GM10266 (cell line): ENCODE measurements around the gene SEZ6.

ENCODE experiments used
- DNase-seq: peaks from one replicate; pipeline ENCODE4 v3.0.0; 2012; ENCODE audit errors: extremely low spot score
- TF ChIP-seq, protein P1 (sequence below): IDR thresholded peaks from 2 replicates; pipeline ENCODE4 v1.5.1; 2012; ENCODE audit warnings: mild to moderate bottlenecking, low read depth; ENCODE audit not compliant: control insufficient read depth, insufficient read depth; ENCODE audit errors: missing control alignments

The SEZ6 gene

DNA sequence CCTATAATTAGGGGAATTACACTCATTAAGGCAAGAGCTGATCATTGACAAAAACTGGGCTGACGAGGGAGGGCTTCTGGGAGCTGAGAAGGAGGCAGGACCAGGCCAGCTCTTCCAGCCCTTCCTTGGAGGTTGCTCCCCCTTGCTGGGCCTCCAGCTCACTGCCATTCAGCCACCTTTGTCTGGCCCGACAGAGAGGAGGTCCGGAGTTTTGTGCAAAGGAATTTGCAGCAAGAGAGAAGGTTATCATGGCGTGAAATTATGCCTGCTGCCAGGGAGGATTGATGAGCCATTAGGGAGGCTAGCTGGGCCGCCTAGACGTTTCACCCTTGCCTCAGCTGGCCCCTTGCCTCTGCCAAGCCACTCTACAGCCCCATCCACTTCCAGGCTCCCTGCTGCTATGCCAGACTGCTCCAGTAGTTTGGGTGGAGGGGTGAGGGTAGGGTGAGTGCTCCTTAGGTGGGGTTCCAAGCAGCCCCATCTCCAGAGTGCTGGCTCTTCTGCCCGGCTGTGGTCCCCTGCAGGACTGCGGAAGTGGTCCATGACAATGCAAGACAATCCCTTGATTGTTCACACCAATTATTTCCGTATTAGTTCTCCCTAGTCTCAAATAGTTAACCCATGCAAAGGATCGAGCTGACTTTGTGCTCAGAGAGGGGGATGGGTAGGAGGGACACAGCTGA lies 37.5 kb downstream of the SEZ6 start:
- TF ChIP-seq, protein P1, sequence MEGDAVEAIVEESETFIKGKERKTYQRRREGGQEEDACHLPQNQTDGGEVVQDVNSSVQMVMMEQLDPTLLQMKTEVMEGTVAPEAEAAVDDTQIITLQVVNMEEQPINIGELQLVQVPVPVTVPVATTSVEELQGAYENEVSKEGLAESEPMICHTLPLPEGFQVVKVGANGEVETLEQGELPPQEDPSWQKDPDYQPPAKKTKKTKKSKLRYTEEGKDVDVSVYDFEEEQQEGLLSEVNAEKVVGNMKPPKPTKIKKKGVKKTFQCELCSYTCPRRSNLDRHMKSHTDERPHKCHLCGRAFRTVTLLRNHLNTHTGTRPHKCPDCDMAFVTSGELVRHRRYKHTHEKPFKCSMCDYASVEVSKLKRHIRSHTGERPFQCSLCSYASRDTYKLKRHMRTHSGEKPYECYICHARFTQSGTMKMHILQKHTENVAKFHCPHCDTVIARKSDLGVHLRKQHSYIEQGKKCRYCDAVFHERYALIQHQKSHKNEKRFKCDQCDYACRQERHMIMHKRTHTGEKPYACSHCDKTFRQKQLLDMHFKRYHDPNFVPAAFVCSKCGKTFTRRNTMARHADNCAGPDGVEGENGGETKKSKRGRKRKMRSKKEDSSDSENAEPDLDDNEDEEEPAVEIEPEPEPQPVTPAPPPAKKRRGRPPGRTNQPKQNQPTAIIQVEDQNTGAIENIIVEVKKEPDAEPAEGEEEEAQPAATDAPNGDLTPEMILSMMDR: no peak
- no peak for DNase-seq

DNA sequence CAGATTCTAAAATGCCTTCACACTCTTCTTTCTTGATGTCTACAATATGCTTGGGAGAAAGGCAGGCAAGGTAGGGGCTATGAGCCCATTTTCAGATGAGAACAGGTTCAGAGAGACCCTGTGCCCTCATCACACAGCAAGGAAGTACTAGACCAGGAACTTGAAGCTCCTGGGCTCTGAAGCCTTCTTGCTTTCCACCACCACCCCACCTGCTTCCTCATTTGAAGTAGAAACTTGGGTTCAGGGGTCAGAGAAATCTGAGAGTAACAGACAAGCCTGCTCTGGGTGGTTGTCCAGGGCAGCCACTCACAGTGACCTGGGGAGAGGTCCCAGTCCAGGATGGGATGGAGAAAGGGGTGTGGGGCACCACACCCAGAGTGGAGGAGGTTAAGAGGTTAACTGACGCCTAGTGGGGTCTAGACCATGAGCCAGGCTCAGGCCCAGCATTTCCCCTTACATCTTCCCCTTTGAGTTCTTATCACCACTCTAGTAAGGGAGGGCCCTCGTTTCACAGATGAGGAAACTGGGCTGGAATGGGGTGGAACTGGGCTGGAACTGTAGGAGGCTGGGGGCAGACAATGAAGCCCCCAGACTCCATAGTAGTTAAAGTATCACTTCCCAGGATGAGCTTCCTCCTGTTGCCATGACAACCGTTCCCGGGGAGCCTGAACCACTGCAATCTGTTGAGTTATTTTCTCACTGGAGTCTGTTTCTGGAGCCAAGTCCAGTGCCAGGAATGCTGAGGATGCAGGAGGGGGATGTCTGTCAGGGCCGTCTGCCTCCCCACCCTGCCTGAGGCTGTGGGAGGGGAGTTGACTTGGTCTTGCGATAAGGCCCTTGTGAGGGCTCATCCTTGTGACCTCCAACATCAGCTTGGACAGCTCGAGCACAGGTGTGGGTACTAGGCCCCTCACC lies 38.4 kb downstream of the SEZ6 start:
- TF ChIP-seq, protein P1: no peak
- no peak for DNase-seq

DNA sequence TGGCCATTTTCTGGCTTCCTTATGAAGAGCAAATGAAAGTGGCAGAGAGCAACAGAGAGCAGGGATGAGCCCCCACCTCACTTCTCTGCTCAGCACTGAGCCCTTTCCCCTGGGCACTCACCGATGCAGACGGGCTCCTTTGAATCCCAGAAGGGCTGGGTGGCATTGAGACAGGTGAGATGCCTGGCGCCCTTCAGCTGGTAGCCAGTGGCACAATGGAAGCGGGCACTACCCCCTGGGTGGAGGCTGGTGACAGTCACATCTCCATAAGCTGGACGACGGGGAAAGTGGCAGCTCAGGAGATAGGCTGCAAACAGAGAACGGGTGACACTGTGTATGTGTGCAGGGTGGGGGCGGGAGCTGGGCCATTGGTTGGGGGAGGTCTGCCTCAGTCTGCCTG lies 42.0 kb downstream of the SEZ6 start:
- no peak for DNase-seq
- TF ChIP-seq, protein P1: no peak

DNA sequence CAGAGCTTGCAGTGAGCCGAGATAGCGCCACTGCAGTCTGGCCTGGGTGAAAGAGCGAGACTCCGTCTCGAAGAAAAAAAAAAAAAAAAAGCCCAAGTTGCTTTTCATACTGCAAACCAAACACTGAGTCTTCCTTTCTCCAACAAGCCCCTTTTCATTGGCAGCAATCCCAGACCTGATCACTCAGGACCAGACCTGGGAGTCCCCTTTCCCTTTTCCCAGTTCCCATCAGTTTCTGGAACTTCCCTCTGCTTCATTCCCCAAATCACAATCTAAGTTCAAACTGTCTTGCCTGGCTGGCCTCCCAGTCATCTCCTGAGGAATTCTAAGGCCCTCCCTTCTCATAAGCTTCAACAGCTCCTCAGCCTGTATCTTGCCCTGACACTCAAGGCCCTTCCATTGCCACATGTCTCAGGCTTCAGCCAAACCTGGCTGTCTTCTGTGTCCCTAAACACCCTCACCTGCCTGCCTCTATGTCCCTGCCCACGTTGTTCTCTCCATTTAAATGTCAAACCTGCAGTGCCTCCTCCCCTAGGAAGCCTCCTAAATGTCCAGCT lies 42.7 kb downstream of the SEZ6 start:
- TF ChIP-seq, protein P1: no peak
- no peak for DNase-seq

DNA sequence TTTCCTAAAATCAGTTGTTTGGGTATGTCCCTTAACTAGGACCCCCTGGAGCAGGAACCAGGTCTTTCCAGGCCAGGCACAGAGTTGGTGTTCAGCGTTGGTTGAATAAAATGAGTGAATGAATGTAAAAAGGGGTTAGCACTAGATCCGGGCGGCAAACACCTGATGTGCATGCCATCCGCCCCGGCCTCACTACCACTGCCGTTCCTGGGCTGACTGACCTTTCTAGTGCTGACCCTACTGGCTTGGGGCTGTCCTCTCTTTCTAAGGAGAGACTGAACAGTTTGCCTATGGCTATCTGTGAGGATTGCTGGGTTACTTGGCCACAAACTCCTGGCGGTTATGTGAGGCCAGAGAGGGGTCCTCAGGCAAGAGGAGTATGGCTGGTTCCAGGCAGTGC lies 44.4 kb downstream of the SEZ6 start:
- TF ChIP-seq, protein P1: no peak
- no peak for DNase-seq

DNA sequence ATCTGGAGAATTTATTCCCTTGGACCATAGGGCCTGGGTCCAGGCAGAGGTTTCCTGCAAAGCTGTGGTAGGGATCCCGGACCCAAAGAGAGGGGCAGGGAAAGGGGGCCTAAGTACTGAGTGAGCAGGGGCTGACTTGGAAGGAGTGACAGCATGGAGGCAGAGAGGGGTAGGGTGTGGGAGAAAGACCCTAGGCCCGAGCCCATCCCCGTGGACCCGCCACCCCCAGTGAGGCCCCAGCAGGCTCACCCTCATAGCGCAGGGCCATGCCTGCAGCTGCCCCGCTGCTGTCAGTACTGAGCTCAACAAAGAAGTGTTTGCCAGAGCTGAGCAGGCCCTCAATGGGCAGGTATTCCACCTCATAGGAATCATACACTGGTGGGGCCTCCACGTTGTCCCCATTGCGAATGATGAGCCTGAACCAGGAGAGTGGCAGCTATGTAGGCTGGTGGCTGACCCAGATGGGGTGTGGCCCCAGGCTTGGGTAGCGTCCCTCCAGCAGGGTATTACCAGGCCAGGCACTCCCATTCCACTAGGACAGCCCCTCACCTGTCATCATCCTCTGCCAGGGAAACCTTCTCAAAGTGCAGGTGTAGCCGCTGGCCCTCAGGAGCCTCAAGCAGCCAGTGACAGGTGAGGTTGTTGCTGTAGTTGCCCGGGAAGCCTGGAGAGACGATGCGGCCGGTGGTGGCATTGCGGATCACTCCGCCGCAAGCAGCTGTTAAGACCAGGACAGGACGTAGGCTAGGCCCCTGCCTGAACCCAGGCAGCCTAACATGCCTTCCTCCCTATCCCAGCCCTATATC lies 45.4 kb downstream of the SEZ6 start:
- TF ChIP-seq, protein P1: no peak
- no peak for DNase-seq
